Adrenal gland (tissue), 5 donors: ENCODE results near the gene HES4.

Experiments used
- POLR2A ChIP-seq, 2 donors: fragments of 450-650 bp; IDR thresholded peaks; one replicate each; pipeline ENCODE4 v1.6.1; 2017; ENCODE audit warnings: antibody characterized with exemption in 2 of 2, mild to moderate bottlenecking in 2 of 2, moderate library complexity in 1 of 2
- TF ChIP-seq, protein P1 (sequence below), 6 experiments: fragments of 450-650 bp in 4 of 6; fragments of 200-600 bp in 2 of 6; sonication (generic) in 1 of 6; IDR thresholded peaks; 1 replicate in 5 of 6; 2 replicates in 1 of 6; pipeline versions ENCODE4 v1.5.1 to v1.8.0; 2016 to 2021; ENCODE audit warnings: antibody characterized with exemption in 6 of 6, mild to moderate bottlenecking in 2 of 6, moderate library complexity in 1 of 6
- donor health status: DM: no; HTN: no; CAD: no.

DNA sequence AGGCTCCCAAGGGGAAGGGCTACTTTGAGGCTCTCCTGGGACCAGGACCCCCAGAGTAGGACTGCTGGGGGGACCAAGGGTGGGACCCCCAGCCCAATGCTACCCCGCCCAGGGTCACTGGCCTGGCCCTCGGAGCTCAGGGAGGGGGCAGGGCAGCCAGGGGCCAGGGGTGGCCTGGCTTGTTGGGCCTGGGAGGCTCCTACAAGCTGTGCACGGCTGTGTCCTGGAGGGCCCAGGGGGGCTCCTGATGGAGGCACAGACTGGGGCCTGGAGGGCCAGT lies 2.2 kb downstream of the HES4 start:
- TF ChIP-seq, protein P1, sequence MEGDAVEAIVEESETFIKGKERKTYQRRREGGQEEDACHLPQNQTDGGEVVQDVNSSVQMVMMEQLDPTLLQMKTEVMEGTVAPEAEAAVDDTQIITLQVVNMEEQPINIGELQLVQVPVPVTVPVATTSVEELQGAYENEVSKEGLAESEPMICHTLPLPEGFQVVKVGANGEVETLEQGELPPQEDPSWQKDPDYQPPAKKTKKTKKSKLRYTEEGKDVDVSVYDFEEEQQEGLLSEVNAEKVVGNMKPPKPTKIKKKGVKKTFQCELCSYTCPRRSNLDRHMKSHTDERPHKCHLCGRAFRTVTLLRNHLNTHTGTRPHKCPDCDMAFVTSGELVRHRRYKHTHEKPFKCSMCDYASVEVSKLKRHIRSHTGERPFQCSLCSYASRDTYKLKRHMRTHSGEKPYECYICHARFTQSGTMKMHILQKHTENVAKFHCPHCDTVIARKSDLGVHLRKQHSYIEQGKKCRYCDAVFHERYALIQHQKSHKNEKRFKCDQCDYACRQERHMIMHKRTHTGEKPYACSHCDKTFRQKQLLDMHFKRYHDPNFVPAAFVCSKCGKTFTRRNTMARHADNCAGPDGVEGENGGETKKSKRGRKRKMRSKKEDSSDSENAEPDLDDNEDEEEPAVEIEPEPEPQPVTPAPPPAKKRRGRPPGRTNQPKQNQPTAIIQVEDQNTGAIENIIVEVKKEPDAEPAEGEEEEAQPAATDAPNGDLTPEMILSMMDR (IDR thresholded peaks at IDR 0.05) = no peak
- no peak for TF ChIP-seq POLR2A (IDR thresholded peaks at IDR 0.05)
